NCI-H345 treated with DMSO at 0.1 percent for 48 hours (cell line): ENCODE data around the gene UNC5B.

Experiments
- DNase-seq: peaks from one replicate; lab custom pipeline; 2025; ENCODE audit not compliant: unreplicated experiment; lab: John Stamatoyannopoulos, UW

Gene UNC5B

DNA sequence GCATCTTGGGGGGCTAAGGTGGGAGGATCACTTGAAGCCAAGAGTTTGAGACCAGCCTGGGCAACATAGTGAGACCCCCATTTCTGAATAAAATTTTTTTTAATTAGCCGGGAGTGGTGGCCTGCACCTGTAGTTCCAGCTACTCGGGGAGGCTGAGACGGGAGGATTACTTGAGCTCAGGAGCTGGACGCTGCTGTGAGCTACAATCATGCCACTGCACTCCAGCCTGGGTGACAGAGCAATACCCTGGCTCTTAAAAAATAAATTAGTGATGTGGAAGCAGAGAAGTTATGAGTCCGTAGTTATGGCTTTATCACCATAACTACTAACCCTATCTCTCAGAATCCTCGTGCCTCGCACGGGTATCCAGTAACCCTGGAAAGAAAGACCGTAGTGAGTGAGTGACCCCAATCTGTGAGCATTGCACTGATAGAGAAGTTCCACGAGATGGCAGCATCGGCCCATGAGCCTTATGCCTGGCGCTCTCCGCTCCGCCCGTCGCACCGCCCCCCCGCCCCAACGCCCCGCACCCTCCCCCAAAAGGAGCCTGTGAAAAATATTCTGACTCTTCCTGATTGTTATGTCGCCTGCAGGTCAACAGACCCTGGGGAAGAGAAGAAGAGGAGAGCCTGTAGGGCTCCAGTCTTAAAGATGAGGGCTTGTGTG is 101.8 kb downstream of the UNC5B start:
- no peak for DNase-seq

GRCh38 chr10:71314694-71315225 is 102.4 kb downstream of the UNC5B start:
- DNase-seq, result no peak

DNA sequence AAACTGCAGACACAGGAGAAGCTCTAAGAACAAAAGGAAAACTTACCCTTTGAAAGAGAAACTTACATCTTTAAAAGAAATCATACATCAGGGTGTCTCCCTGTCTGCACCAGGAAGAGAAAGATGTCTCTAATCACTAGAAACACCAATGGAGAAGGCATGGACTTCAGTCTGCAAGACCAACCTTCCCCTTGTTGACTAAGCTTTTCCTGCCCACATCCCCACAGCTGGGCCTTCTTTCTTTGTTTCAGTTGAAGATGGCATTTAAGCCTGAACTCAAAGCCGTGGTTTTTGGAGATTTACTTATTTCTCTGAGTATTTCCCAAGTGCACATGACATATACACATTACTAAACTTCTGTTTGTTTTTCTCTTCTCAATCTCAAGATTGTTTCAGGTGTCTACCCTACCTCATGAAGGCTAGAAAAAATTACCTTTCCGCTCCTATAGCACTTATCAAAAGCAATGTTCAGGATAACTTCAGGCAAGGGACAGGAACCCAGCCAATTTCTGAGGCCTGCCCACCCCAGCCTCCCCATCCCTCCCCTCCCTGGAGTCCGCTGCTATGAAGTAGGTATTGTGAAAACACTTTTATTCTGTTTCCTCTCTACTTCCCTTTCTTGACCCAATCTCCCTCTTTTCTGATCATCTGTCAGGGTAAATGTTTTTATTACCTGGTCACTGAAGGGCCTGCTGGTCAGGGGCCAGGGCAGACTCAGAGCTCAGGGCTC is 103.9 kb downstream of the UNC5B start:
- no peak for DNase-seq

DNA sequence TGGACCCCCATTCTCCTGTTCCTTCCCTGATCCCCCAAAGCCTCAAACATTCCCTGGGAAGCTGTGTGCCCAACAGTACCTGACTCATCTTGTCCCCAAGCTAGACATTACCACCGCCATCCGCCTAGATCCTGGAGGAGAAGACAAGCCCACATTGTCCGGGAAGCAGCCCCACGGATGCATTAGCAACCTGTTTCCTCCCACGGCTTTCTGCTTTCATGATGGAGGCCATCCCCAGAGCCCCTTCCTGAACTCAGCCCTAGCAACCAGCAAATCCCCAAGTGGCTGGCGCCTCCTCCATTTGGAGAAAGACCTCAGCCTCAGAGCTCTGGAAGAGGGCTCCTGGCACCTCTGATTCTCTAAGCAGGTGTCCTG is 104.4 kb downstream of the UNC5B start:
- no peak for DNase-seq

- DNase-seq, result no peak
Measured at GRCh38 chr10:71317739-71318138, 105.4 kb downstream of the UNC5B start.

GRCh38 chr10:71319042-71319799 is 106.9 kb downstream of the UNC5B start, which contains the start of gene SLC29A3:
Gene SLC29A3 (plus strand): TSS chr10:71319259. CDS start chr10:71319310, 51 bp downstream.
- peak; percentile 62 for DNase-seq

GRCh38 chr10:71319800-71320392 is 107.5 kb downstream of the UNC5B start:
- DNase-seq, result no peak

GRCh38 chr10:71320592-71320991 is 108.2 kb downstream of the UNC5B start:
- no peak for DNase-seq

GRCh38 chr10:71321386-71321785 is 109.0 kb downstream of the UNC5B start:
- DNase-seq, result no peak

- no peak for DNase-seq
Measured at GRCh38 chr10:71323407-71323806, 111.0 kb downstream of the UNC5B start.

DNA sequence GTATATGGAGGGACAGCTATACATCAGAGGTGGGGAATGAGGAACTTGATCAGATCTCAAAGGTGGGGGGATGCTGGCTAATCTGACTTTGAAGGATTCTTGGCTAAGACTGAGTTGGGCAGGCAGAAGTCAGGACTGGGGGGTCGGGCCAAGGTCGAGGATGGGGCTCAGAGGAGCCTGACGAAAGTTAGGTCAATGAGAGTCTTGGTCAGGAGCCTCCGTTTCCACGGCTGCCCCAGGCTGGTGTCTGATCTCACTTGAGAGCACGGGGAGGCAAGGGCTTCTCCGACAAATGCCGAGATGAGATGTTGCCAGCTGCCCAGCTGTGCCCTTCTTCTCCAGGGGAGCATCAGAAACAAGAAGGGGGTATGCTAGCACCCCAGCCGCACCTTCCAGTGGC is 112.4 kb downstream of the UNC5B start:
- no peak for DNase-seq

- no peak for DNase-seq
Measured at GRCh38 chr10:71325267-71325666, 112.9 kb downstream of the UNC5B start.

GRCh38 chr10:71326464-71326881 is 114.1 kb downstream of the UNC5B start:
- DNase-seq, result peak; percentile 47

DNA sequence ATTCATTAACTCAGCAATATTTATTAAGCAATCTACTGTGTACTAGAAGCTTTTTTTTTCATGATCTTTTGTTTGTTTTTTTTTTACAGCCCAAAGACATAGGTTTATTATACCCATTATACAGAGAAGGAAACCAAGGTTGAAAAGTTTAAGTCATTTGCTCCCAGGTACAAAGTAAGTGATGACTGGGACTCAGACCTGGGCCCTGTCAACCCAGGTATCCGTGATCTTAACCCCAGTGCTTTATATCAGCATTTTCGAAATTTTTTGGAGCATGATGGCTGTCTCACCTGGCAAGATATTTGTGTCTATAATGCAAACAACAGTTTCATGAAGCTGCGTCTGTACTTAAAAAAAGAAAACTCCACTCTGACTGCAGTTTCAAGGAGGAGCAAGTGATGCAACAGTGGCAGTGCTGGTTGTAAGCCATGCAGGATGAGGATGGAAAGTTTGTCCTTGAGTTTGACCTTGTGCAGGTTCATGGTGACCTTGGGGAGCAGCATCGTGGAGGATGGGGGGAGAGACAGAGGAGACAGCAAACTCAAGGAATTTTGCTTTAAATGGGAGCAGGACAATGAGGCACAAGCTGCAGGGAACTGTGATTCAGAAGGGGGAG is 118.5 kb downstream of the UNC5B start:
- no peak for DNase-seq

DNA sequence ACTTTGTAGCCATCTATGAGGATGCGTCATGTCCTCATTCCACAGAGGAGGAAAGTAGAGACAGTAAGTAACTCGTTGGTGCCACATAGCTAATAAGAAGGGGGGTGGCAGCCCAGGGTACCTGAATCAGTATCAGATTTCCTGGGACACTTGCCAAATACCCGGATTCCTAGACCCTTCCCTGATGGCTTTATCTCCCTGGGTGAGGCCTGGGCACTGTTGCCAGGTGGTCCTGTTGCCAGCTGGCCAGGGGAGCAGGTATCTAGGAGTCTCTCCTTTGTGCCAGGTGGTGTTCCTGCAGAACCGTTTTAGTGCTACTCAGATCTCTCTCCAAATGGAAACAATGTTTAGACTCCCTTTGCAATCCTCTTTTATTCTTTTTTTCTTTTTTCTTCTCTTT is 119.4 kb downstream of the UNC5B start:
- peak; percentile 35 for DNase-seq

- no peak for DNase-seq
Measured at GRCh38 chr10:71332466-71332865, 120.1 kb downstream of the UNC5B start.

DNA sequence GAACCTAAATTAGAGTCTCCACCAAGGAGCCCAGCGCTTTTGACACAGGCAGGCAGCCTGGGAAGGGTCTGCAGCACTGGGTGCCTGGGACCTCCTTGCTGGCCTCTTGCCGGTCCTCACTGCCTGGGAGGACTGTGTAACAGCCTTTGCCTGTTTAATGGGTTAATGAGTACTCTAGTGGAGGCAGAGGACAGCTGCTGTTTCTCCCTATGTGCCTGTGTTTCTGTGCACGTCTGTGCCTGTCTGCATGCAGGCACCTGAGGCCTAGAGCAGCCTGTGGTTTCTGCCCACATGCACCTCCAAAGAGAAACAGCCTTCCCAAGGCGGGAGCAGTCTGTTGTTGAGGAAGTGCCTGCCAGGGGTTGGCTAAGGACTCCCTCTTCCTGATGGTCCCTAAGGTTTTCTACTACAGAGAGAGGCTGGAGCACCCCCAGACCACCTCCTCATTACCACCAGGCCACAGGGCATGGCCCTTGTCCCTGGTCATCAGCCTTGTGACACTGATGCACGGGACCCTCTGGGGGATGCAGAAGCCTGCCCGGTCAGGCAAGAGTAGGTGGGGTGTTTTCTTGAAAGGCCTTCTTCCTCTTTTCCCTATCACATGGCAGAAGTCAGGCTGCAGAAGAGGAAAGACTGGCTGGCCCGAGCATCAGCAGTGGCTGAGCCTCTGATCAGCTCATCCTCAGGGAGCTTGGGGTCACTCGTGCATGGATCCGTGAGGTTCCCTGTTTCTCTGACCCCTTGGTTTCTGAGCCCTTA is 120.9 kb downstream of the UNC5B start:
- peak; percentile 41 for DNase-seq

GRCh38 chr10:71334221-71334791 is 121.9 kb downstream of the UNC5B start:
- no peak for DNase-seq

GRCh38 chr10:71335173-71335708 is 122.9 kb downstream of the UNC5B start:
- no peak for DNase-seq
